Heart left ventricle (tissue), 13 donors: ENCODE measurements around the gene SMKR1.
A peak's percentile ranks its signal among the peaks of the same experiment; 100 is the strongest.

Experiments
- CTCF ChIP-seq, 12 donors: fragments of 200-600 bp; sonication (generic) in 4 of 12; IDR thresholded peaks; one replicate each; pipeline versions ENCODE4 v1.5.0 to v1.8.0; 2018 to 2022; ENCODE audit warnings: antibody characterized with exemption in 12 of 12, mild to moderate bottlenecking in 5 of 12
- POLR2A ChIP-seq, 2 donors: fragments of 450-650 bp; IDR thresholded peaks; one replicate each; pipeline ENCODE4 v1.6.1; 2017; ENCODE audit warnings: antibody characterized with exemption in 2 of 2, mild to moderate bottlenecking in 2 of 2, moderate library complexity in 2 of 2
- donor health status: ischemic (EF 13 %, LVEDD 7.1; RV severe dilation, severe dysfunction).
- donor health status: DM: no; HTN: yes; CAD: no.
- donor health status: DM: no; HTN: no; CAD: no.
- donor health status: ischemic (EF 25% LVEDD 6.9; RV normal size, moderate dysfunction).
- donor health status: ischemic (EF 25% LVEDD 5.7; RV mildly dilated, moderate dysfunction).
- donor health status: ischemic (EF 35%, LVEDD 5.7; RV mildly dilated, moderate dysfunction).
- donor health status: nonischemic (EF 11% LVEDD 7.7; RV severe dilation, severe dysfunction).
- donor health status: DM: yes; HTN: yes; CAD: no.
- donor health status: PGD.
- donor health status: ischemic (EF 29% LVEDD 5.4; RV normal size, mild dysfunction).
- donor health status: nonischemic (EF 23%, LVEDD 6.1; RV moderate dilation, normal function).

- peak in 1 of 12 donors; percentile 6 for TF ChIP-seq CTCF (IDR thresholded peaks at IDR 0.05)
- TF ChIP-seq POLR2A (IDR thresholded peaks at IDR 0.05) = no peak
Observed at GRCh38 chr7:129493555-129493954, 8.8 kb upstream of the SMKR1 start.
